Kidney capillary endothelial cell (primary cell): Measurements from ENCODE around the gene PRKAR2B.
"Not testable (repeated sequence)": the region's sequence is repeated elsewhere in the genome, so short reads cannot be mapped to it uniquely, and the experiment has no call there.

Source experiments
- DNase-seq: peaks from one replicate; pipeline ENCODE4 v3.0.0-alpha.2; 2018; ENCODE audit warnings: low spot score

Gene PRKAR2B

DNA sequence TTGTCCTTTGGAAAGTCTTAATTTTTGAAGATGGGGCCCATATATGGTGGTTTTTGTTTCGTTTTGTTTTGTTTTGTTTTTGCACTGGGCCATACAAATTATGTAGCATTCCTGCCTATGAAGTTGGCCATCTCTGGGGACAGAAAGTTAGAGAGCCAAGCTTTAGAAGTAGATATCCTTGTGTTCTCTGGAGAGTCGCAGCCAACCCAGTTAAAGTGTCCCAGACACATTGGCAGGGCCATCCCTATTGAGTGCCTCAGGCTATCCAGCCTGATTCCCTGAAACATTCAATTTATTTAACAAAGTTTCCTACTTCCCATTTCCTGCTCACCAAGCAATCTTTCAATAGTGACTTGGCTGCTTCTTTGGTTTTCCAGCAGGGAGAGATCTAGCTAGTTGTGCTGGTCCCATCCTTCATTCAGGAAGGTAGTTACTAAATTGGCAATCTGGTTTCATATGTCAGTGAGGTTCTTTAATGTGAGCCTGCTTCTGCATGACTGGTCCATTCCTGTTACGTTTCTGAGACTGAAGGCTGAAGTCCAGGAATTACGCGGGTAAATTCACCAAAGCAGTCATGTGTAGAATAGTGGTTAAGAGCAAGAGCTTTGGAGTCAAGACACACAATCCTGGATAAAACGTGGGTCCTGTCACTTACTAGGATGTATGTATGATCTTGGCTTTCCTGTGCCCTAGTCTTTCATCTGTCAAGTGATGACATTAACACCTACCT is 75.0 kb downstream of the PRKAR2B start:
- no peak for DNase-seq

DNA sequence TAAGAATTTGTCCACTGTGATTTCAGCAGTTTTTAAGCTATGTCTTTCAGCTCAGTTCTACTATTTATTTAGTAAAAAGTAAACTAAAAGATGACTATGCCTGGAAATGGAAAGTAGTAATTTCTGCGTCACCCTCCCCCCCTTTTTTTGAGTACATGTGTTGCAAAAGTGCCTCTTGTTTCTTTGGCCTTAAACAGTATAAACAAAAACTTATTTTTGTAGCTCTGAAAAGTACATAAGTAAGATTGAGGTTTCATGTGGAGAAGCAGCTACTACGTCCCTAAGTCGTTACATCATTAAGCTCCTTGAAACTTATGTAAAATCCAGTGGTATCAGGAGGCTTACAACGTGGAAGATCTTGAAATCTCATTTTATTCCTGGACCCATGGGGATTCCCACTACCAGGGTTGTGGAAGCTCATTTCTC is 78.0 kb downstream of the PRKAR2B start:
- no peak for DNase-seq

DNA sequence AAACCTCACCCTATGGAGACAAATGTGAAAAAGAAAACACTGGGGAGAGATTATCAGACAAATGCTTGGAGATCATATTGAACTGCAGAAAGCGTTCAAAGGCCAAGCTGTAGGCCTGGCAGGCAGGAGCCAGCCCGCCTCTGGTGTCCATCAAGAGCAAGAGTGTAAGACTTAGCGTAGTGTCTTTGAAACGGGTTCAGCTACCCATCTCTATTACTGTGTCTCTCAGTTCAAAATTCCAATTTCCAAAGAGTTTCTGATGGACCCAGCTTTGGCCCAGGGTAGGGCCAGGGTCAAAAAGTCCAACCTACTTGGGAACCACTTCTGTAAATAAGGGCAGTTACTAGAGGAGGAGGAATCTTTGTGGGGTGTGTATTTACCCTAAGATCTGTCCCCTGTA is 78.9 kb downstream of the PRKAR2B start:
- DNase-seq, result no peak

DNA sequence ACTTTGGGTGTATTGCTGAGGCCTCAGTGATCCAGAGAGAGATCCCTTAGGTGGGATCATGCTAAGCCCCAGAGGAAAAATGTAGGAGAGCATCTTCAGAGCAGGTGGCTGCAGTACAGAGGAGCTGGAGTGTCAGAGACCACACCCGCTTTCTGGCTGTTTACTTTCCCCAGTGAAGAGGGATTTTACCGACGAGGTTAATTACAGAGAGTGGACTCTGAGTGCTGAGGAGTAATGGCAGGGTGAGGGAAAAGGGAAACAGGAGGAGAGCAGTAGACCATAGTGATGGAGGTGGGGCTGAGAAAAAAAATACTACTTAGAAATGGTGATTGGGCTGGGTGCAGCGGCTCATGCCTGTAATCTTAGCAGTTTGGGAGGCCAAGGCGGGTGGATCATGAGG is 81.0 kb downstream of the PRKAR2B start:
- no peak for DNase-seq

DNA sequence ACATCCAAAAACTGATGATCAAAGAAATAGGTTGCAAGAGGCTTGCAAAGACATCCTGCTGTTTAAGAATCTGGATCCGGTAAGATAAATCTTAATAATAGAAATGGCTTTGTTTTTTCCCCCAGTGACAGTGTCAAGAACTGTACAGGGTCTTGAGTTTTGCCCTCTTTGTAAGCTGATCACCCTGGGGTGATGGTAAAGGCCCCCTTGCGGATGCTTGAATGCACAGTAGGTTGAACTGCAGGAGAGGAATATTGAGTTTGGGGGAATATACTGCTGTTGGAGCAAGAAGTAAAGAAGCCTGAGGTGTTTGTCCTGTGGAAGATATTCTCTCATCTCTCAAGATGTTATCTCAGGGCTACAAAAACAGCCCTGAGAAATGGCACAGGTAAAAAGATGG is 83.7 kb downstream of the PRKAR2B start:
- DNase-seq, result no peak

DNA sequence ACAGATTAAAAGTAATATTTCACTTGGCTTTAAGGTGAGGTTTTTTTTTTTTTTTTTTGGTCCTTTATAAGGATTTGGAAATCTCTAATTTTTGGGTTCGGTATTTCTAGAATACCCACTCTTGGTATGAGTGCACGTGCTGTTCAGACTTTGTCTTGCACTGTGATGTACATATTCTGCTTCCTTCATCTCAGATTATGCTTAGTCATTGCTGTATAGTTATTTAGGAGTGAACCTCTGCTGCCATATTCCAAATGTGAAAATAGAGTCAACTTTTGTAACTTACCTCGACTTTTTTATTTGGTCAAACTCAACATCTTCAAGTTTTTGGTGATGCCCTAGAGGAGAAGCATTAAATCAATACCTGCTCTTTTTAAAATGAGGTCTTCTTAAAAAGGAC is 84.2 kb downstream of the PRKAR2B start:
- no peak for DNase-seq

DNA sequence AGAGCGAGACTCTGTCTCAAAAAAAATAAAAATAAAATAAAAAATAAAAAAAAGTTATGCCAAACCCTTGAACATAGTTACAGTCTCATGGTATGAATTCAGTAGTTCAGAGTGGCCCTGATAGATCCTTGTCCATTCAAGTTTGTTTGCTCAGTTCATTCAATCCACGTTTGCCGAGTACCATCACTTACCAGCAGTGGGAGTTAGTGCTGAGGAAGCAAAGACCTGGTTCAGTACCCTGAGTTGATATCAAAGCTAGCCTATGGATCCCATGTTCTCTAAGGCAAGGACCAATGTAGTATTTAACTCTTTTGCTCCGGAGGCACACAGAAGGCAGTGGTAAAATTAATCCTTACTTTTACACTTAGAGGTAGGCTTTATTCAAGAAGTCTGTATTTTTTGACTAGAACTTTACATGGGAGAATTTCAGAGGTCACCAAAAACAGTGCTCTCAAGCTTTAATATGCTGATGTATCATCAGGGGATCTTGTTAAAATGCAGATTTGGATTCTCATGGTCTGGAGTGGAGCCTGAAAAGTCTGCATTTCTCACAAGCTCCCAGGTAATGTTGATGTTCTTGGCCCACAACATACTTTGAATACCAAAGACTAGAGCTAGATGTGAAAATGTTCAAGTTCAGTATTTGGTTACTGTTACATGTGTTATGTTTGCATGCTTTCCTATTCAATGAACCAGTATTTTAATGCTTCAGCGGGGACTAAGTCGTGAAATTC is 86.1 kb downstream of the PRKAR2B start:
- DNase-seq, result no peak

DNA sequence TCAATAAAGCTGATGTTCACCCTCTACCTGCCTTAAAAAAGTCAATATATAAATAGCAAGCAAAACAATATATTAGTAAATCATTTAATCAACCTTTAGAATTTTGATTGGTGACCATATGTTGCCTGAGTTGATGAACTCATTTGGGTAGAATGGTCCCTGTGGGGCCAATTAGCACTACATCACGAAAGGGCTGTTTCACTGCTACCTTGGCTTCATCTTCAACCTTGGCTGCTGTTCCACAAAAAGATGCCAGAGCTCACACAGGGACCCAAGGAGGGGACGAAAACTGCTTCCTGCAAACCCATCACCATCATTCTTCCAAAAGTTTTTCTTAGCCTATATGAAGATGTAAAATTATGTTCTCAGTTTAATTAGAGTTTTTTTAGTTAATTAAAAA is 88.9 kb downstream of the PRKAR2B start:
- DNase-seq, result no peak

DNA sequence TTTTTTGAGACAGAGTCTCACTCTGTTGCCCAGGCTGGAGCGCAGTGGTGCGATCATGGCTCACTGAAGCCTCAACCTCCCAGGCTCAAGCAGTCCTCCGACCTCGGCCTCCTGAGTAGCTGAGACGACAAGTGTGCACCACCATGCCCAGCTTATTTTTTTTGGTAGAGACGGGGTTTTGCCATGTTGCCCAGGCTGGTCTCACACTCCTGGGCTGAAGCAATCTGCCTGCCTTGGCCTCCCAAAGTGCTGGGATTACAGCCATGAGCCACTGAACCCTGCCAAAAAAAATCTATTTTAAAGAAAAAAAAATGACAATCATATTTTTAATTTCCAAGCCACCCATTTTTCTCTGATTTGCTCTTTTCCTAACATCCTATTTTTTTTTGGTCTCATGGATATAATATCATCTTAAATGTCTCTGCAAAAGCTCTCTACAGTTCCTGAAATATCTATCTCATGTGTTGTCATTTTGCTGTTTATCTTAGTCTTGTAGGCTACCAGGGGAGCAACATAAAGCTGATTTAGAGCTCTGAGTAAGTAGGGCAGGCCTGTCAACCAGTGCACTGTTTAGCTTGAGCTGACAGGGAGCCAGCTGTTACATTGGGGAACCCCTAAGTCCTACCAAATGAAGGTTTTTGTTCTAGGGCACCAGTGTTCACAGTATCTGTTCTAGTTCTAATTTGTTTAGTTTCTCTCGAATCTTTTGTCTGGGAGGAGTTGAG is 94.4 kb downstream of the PRKAR2B start:
- no peak for DNase-seq

DNA sequence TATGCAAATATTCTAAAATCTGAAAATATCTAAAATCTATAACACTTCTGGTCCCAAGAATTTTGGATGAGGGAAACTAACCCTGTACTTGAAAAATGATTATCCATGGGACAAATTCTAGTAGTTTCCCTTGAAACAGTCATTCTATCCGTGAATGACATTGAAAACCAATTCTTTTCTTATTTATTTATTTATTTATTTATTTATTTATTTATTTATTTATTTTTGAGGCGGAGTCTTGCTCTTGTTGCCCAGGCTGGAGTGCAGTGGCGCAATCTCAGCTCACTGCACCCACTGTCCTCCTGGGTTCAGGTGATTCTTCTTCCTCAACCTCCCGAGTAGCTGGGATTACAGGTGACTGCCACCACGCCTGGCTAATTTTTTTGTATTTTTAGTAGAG is 99.4 kb downstream of the PRKAR2B start:
- not testable (repeated sequence) for DNase-seq

DNA sequence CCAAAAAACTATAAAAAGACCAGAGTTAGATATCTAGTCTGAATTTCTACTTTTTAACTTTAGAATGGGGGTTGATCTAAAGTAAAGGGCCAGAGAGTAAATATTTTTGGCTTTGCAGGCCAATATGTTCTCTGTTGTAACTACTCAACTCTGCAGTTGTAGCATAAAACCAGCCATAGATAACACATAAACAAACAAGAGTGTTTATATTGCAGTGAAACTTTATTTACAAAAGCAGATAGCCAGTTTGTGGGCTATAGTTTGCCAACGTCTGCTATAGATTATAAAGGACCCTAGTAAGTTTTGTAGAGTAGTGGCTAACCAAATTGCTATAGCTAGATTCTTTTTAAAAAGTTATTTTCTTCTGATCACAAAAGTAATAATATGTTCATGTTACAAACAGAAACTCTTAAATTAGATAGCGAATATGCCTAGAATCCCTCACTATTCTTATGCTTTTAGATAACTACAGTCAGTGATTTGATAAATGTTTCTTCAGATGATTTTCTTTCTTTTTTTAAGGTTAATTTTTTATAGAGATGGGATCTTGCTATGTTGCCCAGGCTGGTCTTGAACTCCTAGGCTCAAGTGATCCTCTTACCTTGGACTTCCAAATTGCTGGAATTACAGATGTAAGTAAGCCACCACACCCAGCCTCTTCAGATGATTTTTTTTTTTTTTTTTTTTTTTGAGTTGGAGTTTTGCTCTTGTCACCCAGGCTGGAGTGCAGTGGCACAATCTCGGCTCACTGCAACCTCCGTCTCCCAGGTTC is 100.7 kb downstream of the PRKAR2B start:
- DNase-seq, result no peak

DNA sequence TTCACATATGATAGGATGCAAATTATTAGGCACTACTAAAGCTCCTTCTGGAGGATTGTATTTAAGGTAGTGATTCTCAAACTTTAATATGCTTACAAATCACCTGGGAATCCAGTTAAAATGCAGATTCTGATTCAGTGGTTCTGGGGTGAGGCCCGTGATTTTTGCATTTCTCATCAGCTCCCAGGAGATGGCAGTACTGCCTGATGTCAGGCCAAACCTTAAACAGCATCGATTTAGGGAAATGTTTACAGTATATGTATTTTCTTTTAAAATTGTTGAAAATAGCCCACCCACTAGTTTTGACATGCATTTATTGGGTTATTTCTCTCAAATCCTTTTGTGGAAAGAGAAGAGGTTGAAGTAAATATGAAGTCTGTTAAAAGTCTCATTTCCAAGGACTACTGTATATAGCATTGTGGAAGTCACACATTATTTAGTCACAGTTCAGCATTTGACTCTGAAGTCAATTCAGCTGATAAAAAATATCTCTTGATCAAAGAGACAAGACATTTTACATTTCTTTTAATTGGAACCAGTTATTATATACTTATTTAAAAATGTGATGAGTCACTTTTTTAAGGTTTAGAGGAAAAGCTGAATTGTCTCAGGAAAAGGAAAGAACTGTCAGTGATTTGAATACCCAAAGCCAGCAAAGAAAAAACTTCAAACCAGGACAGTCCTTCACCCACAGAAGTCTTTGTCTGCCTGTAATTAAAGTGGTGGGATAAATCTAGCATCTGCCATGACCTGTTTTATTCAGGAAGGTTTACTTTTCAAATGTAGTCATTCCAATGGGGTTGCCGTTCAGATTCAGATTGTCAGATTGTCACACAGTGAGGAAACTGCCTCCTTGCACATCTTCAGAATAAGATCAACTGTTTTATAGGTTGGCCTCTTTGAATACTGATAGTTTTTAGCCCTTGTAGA is 103.2 kb downstream of the PRKAR2B start:
- peak; percentile 26 for DNase-seq

DNA sequence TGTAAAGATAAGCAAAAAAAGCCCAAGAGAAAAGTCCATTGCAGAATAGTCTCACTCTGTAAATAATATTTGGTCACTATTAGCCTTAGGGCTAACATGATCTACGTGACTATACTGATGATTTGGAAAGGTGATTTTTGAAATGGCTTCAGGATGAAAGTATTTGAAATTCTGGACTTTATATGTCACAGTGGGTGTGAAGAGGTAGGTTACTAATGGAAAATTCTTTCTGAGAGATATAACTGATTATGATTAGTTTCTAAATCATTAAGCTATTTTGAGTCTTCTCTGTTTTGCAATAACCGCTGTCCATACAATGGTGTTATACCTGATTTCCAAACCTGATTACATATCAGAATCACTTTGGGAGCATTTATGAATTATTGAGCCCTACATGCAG is 104.2 kb downstream of the PRKAR2B start:
- no peak for DNase-seq

DNA sequence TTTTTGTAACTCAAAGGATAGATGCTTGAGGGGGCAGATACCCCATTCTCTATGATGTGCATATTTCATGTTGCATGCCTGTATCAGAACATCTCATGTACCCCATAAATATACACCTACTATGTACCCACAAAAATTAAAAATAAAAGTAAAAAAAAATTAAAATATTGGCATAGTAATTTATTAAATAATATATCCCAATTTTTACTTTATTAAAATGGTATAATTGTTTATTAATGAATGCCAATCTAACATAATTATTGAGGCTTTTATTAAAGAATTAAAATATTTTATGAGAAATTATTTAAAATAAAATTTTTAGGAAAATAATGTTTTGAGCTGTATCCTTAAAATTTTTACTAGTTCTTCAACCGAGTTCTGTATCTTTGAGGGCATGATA is 105.4 kb downstream of the PRKAR2B start:
- DNase-seq, result no peak

DNA sequence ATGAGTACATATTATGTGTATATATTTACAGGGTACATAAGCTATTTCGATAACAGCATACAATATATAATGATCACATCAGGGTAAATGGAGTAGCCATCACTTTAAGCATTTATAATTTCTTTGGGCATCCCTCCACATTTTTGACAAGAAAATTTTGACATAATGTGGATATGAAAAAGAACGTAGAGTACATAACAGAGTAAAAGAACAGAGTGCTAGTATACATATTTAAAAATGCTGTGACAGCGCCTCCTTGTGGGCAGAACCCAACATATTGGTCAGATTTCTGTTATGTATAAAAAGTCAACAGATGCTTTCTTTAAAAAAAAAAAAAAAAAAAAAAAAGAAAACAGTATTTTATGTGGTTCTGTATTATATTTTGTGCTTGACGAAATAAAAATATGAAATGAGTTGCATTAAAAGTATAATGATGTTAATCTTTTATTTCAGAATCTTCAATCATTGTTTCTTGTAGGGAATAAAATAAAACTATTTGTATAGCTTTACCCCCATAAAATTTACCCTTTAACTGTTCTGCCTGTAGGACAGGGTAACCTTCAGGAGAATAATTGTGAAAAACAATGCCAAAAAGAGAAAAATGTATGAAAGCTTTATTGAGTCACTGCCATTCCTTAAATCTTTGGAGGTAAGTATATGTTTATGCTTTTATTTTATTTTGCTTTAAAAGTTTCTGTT is 106.0 kb downstream of the PRKAR2B start:
- peak; percentile 74 for DNase-seq

DNA sequence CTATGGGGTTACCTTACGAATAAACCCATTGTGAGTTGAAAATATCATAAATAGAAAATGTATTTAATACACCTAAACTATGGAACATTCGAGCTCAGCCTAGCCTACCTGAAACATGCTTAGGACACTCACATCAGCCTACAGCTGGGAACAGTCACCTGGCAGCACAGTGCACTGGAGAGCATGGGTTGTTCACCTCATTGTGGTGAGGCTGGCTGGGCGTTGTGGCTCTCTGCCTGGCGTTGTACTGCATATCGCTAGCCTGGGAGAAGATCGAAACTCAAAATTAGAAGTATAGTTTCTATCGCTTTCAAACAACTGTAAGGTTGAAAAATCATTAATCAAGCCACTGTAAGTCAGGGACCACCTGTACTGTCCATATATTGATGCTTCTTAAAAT is 107.0 kb downstream of the PRKAR2B start:
- DNase-seq, result no peak

DNA sequence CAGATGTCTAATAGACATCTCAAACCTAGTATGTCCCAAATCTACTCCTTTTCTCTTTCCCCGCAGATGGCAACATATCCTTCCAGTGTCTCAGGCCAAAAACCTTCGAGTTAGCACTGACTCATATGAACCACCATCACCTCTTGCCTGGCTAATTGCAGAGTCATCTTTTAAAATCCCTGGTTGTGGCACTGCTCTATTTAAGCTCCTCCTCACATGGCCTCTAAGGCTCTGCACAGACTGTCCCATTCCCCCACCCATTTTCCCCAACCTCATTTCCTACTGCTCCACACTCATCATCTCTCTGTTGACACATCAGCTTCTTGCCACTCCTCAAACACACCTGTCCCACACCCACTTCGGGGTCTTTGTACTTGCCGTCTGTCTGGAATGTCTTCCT is 107.5 kb downstream of the PRKAR2B start:
- no peak for DNase-seq

DNA sequence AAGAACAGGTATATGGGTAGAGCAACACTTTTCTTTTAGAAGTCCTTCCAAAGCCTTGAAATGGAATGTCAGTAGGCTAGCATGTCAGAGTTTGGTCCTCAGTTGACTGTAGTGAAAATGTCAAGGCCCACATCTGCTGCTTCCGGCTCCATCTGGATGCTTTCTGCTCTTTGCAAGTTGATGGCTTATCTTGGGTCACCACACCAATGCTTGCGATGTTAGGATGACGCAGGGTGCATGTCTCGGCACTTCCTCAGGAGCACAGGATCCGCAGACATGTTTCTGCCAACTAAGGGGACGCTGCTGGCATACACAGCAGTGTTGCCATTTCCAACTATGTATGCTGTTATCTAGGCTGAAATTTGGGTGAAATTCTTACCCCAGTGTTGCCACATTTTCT is 110.3 kb downstream of the PRKAR2B start:
- DNase-seq, result no peak

DNA sequence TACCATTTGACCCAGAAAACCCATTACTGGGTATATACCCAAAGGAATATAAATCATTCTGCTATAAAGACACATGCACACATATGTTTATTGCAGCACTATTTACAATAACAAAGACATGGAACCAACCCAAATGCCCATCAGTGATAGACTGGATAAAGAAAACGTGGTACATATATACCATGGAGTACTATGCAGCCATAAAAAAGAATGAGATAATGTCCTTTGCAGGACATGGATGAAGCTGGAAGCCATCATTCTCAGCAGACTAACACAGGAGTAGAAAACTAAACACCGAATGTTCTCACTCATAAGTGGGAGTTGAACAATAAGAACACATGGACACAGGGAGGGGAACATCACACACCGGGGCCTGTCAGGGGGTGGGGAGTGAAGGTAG is 111.2 kb downstream of the PRKAR2B start:
- not testable (repeated sequence) for DNase-seq

DNA sequence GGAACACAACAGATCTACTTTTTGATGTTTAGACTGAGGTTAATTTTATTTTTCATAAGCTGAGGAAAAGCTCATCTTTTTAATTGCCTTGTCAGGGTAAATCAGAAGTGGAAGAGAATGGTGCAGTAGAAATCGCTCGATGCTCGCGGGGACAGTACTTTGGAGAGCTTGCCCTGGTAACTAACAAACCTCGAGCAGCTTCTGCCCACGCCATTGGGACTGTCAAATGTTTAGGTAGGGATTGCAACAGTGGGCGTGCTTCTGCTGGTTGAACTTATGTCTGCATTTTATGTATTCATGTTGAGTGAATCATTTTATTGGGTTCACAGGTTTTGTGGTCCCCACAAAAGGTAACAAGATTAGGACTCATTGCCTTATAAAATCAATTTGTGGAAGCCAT is 112.6 kb downstream of the PRKAR2B start:
- no peak for DNase-seq

DNA sequence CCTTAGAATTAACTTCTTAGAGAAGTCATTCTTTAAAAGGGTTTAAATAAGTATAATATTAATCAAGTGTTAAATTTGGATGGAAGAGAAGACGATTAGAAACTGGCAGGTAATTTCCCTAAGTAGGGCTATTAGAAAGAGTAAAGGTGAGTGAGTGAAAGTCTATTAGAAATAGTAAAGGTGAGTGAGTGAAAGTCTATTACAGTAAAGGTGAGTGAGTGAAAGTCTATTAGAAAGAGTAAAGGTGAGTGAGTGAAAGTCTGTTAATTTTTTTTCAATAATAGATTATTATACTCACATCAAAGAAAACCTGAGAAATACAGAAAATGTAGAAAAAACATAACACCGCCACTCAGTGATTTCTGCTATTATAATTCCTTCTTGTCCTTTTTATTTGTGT is 113.5 kb downstream of the PRKAR2B start:
- no peak for DNase-seq
